ENCODE measurements around the gene MYLK. TPM values are rescaled to one million over a fixed set of nuclear protein-coding genes. Genes with fewer than 3 reads are reported as not detected.

MYLK gene
- total RNA-seq, 1 donor from 2014 or later = 15.1 TPM

- peak; percentile 94 for DNase-seq
Measured at GRCh38 chr3:123584988-123585937, 298.9 kb downstream of the MYLK start, which contains the start of gene HACD2. HACD2 (minus strand) TSS chr3:123585053; CDS start chr3:123585027, 26 bp downstream.

GRCh38 chr3:123584284-123584987 lies 299.7 kb downstream of the MYLK start:
- no peak for DNase-seq

- no peak for DNase-seq
Measured at GRCh38 chr3:123583561-123583960, 300.6 kb downstream of the MYLK start.

GRCh38 chr3:123582315-123582714 lies 301.8 kb downstream of the MYLK start:
- DNase-seq = no peak

GRCh38 chr3:123576122-123576521 lies 308.0 kb downstream of the MYLK start:
- DNase-seq = no peak

- no peak for DNase-seq
Measured at GRCh38 chr3:123571973-123572365, 312.2 kb downstream of the MYLK start.

GRCh38 chr3:123571264-123571972 lies 312.7 kb downstream of the MYLK start:
- no peak for DNase-seq

- DNase-seq = no peak
Measured at GRCh38 chr3:123568875-123569274, 315.3 kb downstream of the MYLK start.

GRCh38 chr3:123568034-123568433 lies 316.1 kb downstream of the MYLK start:
- DNase-seq = no peak

- no peak for DNase-seq
Measured at GRCh38 chr3:123564056-123564455, 320.1 kb downstream of the MYLK start.

- no peak for DNase-seq
Measured at GRCh38 chr3:123562547-123562946, 321.6 kb downstream of the MYLK start.

GRCh38 chr3:123561188-123561587 lies 322.9 kb downstream of the MYLK start:
- no peak for DNase-seq

Small RNAs within 50 kb of the gene (small RNA-seq; reads per million reads assigned to genes)
- gene RF00392 = not detected

Other genes starting within 250 kb of the MYLK start
- 99.5 TPM for gene CCDC14, start 76.9 kb upstream of the MYLK start, total RNA-seq
- gene ROPN1, start 107.8 kb upstream of the MYLK start, total RNA-seq = 0.16 TPM
- 170 TPM for gene KALRN, start 149.0 kb upstream of the MYLK start, total RNA-seq

Data from occipital lobe (tissue), 3 donors.